Activated naive CD8-positive, alpha-beta T cell treated with anti-CD3 and anti-CD28 coated beads, Interleukin-2, amount 50 U/mL, for 16 hours (primary cell): ENCODE data around the gene R3HCC1L.

Experiments
- DNase-seq: peaks from one replicate; pipeline ENCODE4 v3.0.0-alpha.2; 2020; ENCODE audit warnings: low read depth, low spot score

The R3HCC1L gene

DNA sequence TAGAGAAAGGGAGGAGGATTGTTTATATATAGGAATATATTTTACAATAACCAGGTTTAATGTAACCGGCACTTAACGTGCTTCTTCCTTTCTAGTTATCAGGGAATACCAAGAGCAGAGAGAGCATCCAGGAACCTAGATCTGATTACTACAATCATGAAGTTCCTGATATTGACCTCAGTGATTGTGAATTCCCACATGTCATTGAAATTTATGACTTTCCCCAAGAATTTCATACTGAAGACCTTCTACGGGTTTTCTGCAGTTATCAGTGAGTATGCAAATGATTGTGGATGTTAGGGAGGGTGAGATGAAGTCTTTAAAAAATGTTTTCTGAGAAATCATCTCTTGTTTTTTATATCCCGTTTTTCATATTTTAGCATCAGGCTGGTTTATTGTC, 97.0 kb downstream of the R3HCC1L start:
- no peak for DNase-seq

- DNase-seq, result no peak
Measured at GRCh38 chr10:98235846-98236245, 101.4 kb downstream of the R3HCC1L start.

- no peak for DNase-seq
Measured at GRCh38 chr10:98236862-98237261, 102.4 kb downstream of the R3HCC1L start.

GRCh38 chr10:98238391-98238790, 103.9 kb downstream of the R3HCC1L start:
- DNase-seq, result no peak

GRCh38 chr10:98240524-98240923, 106.1 kb downstream of the R3HCC1L start:
- no peak for DNase-seq

- DNase-seq, result no peak
Measured at GRCh38 chr10:98242823-98243222, 108.4 kb downstream of the R3HCC1L start.

GRCh38 chr10:98244141-98244540, 109.7 kb downstream of the R3HCC1L start:
- DNase-seq, result no peak

- DNase-seq, result no peak
Measured at GRCh38 chr10:98244586-98244985, 110.1 kb downstream of the R3HCC1L start.

DNA sequence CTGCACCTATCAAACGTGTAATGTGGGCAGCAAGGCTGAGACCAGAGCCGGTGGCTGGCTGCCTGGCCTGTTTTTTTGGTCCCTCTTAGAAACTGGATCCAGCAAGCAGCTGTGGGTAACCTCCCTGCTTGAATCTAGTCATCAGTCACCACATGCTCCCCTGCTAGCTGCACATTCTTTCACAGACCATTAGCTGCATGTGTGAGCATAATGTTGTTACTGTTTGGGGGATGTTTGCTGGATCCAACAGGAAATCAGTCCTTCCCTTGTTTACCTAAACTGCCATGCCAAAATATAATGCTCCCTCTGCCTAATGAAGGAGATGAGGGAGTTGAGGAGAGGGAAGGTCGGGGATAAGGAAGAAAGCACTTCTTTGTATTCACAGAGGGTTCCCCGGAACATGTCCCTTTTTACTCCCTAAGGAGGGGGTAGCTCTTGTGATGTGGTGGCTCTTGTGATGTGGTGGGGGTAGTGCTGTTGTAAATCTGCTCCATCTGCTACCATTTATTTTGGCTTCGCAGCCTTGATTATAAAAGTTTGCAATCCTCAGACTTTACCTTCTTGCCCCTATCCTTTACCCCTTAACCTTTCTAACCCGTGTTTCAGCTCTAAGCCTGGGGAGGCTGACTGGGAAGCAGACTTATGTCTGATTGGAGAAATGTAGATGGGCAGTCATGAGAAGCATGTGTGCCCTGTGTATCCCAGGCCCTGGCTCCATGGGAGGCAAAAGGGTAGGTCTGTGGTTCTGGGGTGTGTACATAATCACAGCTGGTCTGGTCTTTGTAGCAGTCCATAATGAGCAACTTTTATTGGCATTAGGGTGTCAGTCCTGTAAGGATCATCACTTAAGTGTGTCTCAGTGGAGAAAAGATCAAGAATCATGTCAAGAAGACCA, 112.7 kb downstream of the R3HCC1L start:
- DNase-seq, result no peak

DNA sequence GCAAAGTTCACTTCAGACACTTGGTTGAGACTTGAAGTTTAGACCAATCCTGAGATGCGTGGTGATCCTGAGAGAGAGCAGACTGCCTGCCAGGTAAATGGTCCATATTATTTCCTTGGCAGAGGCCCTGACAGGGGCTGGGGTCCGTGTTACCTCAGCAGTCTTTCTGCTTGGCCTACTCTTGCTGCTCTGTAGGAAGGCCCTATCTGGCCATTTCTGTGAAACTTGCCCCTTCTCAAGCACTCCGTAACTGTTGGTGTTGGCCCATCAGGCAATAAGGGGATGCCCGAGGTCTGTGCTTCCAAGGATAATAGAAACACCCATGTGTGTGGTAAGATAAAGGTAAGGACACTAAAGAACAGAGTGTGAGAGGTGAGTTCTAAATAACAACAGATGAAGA, 113.6 kb downstream of the R3HCC1L start:
- no peak for DNase-seq

DNA sequence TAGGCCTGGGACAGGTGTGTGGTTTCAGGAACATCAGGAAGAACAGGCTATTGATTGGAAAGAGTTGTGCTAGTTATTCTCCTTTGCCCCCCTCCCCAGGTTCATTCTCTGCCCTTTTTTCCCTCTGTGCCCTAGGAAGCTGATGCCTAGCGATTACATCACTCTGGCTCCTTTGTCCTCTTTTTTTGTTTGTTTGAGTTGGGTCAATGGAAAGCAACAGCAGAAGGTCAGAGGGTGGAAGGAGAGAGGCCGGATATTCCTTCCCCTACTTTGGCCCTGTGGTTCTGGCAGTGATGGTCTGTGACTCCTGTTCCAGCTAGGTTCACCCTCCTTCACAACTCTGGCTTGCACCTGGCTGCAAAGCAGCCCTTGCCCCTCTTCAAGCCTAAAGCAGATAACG, 114.7 kb downstream of the R3HCC1L start:
- no peak for DNase-seq

- DNase-seq, result no peak
Measured at GRCh38 chr10:98251399-98251798, 116.9 kb downstream of the R3HCC1L start.

GRCh38 chr10:98252464-98252863, 118.0 kb downstream of the R3HCC1L start:
- no peak for DNase-seq

DNA sequence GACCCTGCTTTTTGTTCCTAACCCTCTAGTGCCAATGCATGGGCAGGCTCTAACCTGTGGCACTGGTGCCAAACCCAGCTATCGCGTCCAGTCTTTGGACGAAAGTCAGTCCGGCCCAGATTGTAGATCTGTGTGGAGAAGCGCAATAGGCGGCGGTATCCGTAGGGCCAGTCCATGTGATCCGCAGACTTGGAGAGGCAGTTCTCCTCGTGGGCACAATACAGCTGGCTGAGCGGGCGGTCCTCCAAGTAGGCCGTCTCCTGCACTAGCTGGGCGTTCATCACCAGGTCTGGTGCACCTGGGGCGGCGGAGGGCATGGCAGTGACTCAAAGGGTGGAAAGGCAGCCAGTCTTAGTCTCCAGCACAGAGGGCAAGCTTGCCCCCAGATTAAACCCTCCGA, 119.0 kb downstream of the R3HCC1L start:
- no peak for DNase-seq

DNA sequence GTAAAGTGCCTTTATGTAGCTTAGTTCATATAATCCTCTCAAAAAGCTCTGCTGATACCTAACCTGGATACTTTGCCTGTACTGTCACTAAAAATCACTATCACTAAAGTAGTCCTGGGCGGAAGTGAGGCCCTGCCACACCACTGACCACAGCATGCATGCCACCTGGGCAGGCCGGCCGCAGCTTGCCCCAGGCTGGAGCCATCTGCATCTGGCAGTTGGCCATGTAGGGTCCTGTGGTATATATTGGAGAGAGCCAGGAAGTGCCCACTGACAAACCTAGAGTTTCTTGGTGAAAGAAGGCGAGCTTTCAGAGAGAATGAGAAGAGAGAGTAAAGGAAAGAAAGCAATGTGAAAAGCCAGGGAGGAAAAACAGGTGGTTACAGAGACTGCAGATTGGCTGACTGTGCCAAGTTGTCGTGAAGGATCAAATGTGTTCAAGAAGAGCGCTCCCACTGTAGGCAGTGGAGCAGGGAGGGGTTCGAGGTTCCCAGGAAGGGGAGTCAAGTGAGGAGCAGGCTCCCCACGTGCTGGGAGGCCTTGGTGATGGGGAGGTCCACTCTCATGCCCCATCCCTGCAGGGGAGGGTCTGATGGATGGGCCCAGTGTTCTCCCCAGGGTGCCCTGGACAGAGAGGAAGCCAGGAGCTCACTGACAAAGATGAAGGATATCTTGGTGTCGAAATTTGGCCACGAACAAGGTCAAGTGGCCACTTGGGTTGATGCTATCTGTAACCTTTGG, 119.9 kb downstream of the R3HCC1L start:
- no peak for DNase-seq

GRCh38 chr10:98255146-98255877, 120.9 kb downstream of the R3HCC1L start:
- DNase-seq, result no peak

DNA sequence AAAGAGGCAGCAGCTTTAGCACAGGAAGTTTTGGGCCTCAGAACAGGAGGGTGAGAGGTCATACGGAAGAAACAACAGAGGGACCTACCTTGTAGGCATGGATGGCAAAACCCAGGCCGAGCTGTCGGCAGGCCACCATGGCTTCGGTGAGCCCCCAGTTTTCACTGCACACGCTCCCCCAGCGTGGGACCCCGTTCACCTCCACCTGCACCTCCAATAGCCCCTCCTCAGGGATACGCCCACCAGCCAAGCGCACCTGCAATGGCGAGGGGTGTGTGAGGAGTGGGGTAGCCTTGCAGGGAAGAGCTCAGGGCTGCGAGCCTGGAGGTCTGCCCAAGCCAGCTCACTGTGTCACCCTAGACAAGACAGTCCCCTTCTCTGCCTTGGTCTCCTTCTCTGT, 122.2 kb downstream of the R3HCC1L start:
- no peak for DNase-seq

- DNase-seq, result no peak
Measured at GRCh38 chr10:98257198-98257597, 122.7 kb downstream of the R3HCC1L start.

GRCh38 chr10:98257961-98258360, 123.5 kb downstream of the R3HCC1L start:
- no peak for DNase-seq

DNA sequence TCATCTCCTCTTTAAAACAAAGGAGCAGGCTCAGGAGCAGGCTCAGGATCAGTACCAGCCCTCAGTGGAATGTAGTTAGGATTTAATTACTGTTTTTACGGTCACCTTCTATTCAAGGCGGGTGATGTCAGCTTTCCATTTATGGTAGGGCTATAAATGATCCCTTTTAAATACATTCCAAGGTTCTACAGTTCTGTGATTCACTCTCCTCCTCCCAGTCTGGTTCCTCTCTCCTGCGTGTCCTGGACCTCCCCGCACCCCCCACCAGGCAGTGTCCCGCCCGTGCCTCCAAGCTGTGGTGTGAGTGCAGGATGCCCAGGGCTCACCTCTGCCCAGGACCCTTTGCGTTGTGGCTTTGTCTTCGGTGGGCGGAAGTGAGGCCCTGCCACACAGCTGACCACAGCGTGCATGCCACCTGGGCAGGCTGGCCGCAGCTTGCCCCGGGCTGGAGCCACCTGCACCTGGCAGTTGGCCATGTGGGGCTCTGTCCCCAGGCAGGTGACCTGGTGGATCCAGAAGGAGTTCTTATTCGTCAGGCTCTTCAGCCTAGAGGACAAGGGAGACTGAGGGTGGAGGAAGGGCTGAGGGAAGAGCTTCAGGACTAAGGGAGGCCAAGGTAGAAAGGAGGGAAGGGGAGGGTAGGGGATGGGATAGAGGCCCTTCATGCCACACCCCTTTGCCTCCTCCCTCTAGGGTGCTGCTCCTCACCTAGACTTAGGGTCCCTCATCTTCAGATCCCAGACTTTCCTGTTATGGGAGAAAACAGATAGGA, 124.4 kb downstream of the R3HCC1L start:
- DNase-seq, result no peak

GRCh38 chr10:98259606-98260315, 125.3 kb downstream of the R3HCC1L start:
- DNase-seq, result no peak
